ENCODE data around the gene RASA1.
"Not testable (repeated sequence)": the region's sequence is repeated elsewhere in the genome, so short reads cannot be mapped to it uniquely, and the experiment has no call there.

The RASA1 gene

DNA sequence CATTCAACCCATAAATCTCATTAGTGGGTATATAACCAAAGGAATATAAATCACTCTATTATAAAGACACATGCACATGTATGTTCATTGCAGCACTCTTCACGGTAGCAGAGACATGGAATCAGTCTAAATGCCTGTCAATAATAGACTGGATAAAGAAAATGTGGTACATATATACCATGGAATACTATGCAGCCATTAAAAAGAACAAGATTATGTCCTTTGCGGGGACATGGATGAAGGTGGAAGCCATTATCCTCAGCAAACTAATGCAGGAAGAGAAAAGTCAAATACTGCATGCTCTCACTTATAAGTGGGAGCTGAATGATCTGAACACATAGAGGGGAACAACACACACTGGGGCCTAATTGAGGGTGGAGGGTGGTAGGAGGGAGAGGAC, 38.4 kb downstream of the RASA1 start:
- CTCF ChIA-PET, H3K4me3 Mint-ChIP-seq, H3K27me3 Mint-ChIP-seq, H3K9me3 Mint-ChIP-seq, H3K27ac Mint-ChIP-seq, DNase-seq: not testable (repeated sequence)
- H3K4me1 Mint-ChIP-seq, result peaks cover 11% of the 10 kb centered on the region
- H3K36me3 Mint-ChIP-seq, result peaks cover 43% of the 10 kb centered on the region

DNA sequence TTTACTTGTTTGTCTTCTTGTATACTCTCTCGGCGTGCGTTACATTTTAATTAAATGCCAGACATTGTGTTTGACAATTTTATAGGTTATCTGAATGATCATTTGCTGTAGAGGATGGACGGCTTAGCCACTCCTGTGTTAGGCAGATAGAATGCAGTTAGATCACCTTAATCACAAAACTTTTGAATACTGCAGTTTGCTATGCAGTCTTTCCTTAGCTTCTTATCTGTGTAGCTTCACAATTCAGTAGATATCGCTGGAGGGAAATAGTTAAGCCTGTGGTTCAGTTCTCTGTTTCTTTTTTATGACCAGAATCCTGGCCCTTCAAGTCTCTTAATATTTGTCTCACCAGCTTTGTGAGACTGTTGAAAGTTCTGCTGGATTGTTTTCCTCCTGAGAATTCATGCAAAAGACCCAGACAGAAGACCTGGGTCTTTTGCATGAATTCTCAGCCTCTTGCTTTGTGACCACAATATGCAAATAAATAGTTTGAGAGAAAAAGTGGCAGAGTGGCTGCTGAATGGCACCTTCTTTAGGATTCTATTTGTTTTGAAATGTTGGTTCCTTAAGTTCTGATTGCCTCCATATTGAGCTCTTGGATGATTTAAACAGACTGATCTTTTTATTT, 40.2 kb downstream of the RASA1 start:
- no peak overlapping the region for H3K4me3 Mint-ChIP-seq
- H3K27ac Mint-ChIP-seq, result no peak overlapping the region
- peaks cover 8% of the 10 kb centered on the region for H3K9me3 Mint-ChIP-seq
- H3K36me3 Mint-ChIP-seq, result peaks cover 45% of the 10 kb centered on the region
- no peaks in the 10 kb centered on the region for H3K27me3 Mint-ChIP-seq
- H3K4me1 Mint-ChIP-seq, result peaks cover 9% of the 10 kb centered on the region
- no peak for DNase-seq
- CTCF ChIA-PET, result no interaction called here

DNA sequence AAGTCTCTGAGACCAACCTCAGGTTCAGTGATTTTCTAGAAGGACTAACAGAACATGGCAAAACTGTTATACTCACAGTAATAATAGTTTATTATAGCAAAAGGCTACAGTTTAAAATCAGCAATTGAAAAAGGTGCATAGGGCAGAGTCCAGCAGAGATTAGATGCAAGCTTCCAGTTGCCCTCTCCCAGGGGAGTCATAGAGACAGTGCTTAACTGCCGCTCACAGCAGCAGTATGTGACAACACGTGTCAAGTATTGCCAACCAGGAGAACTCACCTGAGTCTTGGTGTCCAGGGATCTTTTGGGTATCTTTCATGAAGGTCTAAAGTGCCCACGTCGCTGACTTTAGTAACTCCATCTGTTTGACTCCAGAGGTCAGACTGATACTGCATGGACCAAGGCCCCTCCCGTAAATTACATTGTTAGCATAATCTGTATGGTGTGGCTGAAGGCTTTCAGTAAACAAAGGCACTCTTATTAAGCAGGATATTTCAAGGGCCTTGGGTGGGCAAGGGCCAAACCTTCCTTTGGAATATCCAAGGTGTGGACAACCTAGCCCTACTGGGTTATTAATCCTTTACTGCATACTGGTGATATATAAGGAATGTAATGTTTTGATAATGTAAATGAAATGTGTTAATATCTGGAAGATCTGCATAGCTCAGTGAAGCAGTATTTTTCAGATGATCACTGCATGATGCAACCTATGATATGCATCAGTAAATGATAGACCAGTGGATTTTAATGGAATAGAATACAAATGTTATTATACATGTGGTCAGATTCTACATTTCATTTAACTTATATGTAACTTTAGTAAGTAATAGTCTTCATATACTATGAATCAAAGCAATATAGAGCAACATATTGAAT, 44.0 kb downstream of the RASA1 start:
- H3K4me1 Mint-ChIP-seq, result peaks cover 9% of the 10 kb centered on the region
- no peak overlapping the region for H3K27ac Mint-ChIP-seq
- peaks cover 22% of the 10 kb centered on the region for H3K36me3 Mint-ChIP-seq
- no peaks in the 10 kb centered on the region for H3K9me3 Mint-ChIP-seq
- H3K4me3 Mint-ChIP-seq, result no peak overlapping the region
- CTCF ChIA-PET, result no interaction called here
- DNase-seq, result no peak
- no peaks in the 10 kb centered on the region for H3K27me3 Mint-ChIP-seq

DNA sequence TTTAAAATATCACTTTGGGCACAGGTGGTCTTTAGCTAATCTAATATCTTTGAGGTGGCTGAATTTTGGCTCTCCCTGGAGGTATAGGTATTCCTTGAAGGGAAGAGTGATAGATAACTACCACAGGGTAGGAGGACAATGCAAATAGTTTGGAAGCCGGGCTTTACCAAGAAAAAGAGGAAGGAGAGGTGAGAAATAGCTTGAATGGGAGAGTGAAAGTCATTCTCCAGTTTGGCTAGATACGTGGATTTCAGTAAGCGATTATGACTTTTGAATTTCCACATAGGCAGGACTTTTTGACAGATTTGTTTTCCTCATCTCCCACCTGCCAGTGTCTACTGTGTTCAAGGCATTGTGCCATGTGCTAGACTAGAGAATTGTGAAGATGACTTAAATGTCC, 45.5 kb downstream of the RASA1 start:
- H3K27me3 Mint-ChIP-seq, result no peaks in the 10 kb centered on the region
- H3K4me3 Mint-ChIP-seq, result no peak overlapping the region
- peaks cover 9% of the 10 kb centered on the region for H3K4me1 Mint-ChIP-seq
- CTCF ChIA-PET, result no interaction called here
- DNase-seq, result no peak
- peaks cover 21% of the 10 kb centered on the region for H3K36me3 Mint-ChIP-seq
- H3K9me3 Mint-ChIP-seq, result peaks cover 4% of the 10 kb centered on the region
- no peak overlapping the region for H3K27ac Mint-ChIP-seq

DNA sequence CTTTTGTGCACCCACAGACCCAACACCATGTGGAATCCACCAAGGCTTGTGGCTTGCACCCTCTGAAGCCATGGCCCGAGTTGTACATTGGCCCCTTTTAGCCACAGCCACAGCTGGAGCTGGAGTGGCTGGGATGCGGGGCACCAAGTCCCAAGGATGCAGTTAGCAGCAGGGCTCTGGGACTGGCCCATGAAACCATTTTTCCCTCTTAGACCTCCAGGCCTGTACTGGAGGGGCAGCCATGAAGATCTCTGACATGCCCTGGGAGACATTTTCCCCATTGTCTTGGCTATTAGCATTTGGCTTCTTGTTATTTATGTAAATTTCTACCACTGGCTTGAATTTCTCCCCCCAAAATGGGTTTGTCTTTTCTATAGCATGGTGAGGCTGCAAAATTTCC, 51.8 kb downstream of the RASA1 start:
- H3K36me3 Mint-ChIP-seq, result peaks cover 31% of the 10 kb centered on the region
- H3K4me1 Mint-ChIP-seq, result peaks cover 12% of the 10 kb centered on the region
- H3K27me3 Mint-ChIP-seq, result no peaks in the 10 kb centered on the region
- H3K4me3 Mint-ChIP-seq, result no peak overlapping the region
- CTCF ChIA-PET, result no interaction called here
- peaks cover 18% of the 10 kb centered on the region for H3K9me3 Mint-ChIP-seq
- no peak for DNase-seq
- H3K27ac Mint-ChIP-seq, result no peak overlapping the region

DNA sequence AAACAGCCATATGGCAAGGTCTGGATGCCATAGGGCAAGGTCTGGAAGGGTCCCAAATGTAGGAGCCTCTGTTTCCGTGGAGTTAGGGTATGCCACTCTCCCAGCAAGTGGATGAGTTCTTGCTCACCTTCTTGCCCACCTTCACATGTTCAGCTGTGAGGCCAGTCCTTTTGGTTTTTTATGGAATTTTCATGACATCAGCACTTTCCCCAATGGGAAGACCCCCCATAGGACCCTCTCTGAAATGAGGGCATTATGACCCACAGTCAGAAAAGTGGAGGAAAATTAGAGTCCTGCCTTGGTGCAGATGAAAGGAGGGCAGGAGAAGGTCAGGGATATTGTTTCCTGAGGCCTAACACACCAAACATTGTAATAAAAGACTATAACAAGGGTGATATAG, 53.9 kb downstream of the RASA1 start:
- H3K9me3 Mint-ChIP-seq, result peaks cover 18% of the 10 kb centered on the region
- H3K36me3 Mint-ChIP-seq, result peaks cover 28% of the 10 kb centered on the region
- H3K27ac Mint-ChIP-seq, result no peak overlapping the region
- no peak for DNase-seq
- CTCF ChIA-PET, result interaction anchor here (1.2 kb wide), 1 partner anchor 77 kb away, joined by 3 read pairs; no protein-coding TSS in a partner anchor
- peaks cover 17% of the 10 kb centered on the region for H3K4me1 Mint-ChIP-seq
- H3K4me3 Mint-ChIP-seq, result no peak overlapping the region
- no peaks in the 10 kb centered on the region for H3K27me3 Mint-ChIP-seq

DNA sequence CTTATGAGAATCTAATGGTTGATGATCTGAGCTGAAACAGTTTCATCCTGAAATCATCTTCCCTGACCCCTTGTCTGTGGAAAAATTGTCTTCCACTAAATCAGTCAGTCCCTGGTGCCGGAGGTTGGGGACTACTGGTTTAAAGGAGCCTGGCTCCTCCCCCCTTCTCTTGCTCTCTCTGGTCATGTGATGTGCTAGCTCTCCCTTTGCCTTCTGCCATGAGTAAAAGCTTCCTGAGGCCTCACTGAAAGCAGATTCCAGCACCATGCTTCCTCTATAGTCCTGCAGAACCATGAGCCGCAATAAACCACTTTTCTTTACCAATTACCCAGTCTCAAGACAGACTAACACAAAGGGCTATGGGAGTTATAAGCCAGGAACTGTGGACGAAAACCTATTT, 54.7 kb downstream of the RASA1 start:
- no peak for DNase-seq
- Mint-ChIP-seq H3K27me3 (no peaks in the 10 kb centered on the region), H3K4me1 (peaks cover 17% of the 10 kb centered on the region), H3K27ac (no peak overlapping the region), H3K9me3 (peaks cover 18% of the 10 kb centered on the region), H3K4me3 (no peak overlapping the region), H3K36me3 (peaks cover 26% of the 10 kb centered on the region)
- CTCF ChIA-PET, result interaction anchor here (0.7 to 1.1 kb wide), 2 partner anchors 75 to 771 kb away, joined by 3 to 4 read pairs; no protein-coding TSS in a partner anchor

DNA sequence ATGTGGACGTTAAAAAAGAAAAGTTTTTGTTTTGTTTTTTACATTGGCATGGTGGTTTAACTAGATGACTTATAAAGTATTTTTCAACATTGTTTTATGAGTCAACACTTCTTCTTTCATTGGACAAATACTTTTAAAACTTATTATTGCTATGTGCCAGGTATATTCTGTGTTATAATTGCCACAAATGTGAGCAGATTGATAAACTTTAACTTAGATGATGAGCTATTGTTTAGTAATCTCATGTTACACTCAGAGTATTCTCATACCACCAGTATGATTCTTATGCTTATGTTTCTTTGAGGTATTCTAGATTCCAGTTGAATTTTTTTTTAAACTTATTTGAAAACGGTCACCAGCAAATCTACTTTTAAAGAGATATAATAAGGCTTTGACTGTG, 60.3 kb downstream of the RASA1 start:
- CTCF ChIA-PET, result interaction anchor here (0.6 kb wide), 1 partner anchor 34 kb away, joined by 3 read pairs; no protein-coding TSS in a partner anchor

DNA sequence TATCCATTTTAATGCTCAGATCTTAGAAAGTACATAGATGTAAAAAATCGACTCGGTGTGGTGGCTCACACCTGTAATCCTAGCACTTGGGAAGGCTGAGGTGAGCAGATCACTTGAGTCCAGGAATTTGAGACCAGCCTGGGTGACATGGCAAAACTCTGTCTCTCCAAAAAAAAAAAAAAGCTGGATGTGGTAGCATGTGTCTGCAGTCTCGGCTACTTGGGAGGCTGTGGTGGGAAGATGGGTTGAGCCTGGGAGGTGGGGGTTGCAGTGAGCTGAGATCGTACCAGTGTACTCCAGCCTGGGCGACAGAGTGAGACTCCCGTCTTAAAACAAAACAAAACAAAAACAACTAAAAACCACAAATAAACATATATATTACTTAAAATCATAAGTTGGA, 61.4 kb downstream of the RASA1 start:
- Mint-ChIP-seq H3K36me3 (peaks cover 13% of the 10 kb centered on the region), H3K4me1 (peaks cover 8% of the 10 kb centered on the region), H3K9me3 (no peaks in the 10 kb centered on the region), H3K27ac (no peak overlapping the region), H3K4me3 (no peak overlapping the region), H3K27me3 (no peaks in the 10 kb centered on the region)
- DNase-seq, result no peak
- CTCF ChIA-PET, result no interaction called here

More for the DNA sequence above, 60.3 kb downstream of the RASA1 start:
- Mint-ChIP-seq H3K27me3 (no peaks in the 10 kb centered on the region), H3K9me3 (no peaks in the 10 kb centered on the region), H3K36me3 (peaks cover 6% of the 10 kb centered on the region), H3K4me1 (peaks cover 17% of the 10 kb centered on the region), H3K4me3 (no peak overlapping the region), H3K27ac (no peak overlapping the region)
- no peak for DNase-seq

DNA sequence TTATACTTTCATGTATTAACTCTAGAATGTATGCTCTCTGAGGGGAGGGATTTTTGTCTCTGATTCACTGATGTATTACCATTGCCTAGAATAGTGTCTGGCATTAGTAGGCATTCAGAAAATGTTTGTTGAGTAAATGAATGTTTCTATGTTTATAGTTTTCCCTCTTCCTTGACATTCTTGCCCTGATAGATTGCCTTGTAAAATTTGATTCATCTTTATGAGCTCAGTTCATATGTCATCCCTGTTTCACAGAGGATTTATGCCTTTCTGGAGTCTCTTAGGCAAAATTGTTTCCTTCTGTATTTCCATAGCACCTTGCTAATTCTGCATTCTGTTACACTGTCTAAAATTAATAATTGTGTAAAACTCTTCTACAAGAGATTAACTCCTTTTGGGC, 72.3 kb downstream of the RASA1 start:
- Mint-ChIP-seq H3K27me3 (no peaks in the 10 kb centered on the region), H3K36me3 (peaks cover 52% of the 10 kb centered on the region), H3K9me3 (peaks cover 5% of the 10 kb centered on the region), H3K27ac (no peak overlapping the region), H3K4me1 (peaks cover 20% of the 10 kb centered on the region), H3K4me3 (no peak overlapping the region)
- DNase-seq, result no peak
- CTCF ChIA-PET, result no interaction called here

DNA sequence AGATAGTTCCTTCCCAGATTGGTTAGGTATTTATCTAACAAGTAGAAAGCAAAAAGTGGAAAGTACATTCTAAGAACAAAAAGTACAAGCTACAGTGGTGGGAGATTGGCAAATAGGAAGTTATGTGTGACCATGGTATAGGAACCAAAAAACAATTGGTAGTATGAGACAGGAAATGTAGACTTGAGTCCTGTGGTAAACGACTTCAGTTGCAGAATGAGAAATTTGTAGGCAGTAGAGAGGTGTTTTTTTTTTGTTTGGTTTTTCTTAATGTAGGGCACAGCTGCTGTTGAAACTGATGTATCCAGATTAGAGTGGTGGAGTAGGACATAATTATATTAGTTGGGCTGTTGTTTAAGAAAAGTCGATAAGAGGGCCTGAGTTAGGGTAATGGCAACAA, 73.0 kb downstream of the RASA1 start:
- peak overlapping the region; percentile 82 for H3K27ac Mint-ChIP-seq
- H3K4me3 Mint-ChIP-seq, result peak overlapping the region; percentile 22
- peaks cover 48% of the 10 kb centered on the region for H3K36me3 Mint-ChIP-seq
- H3K9me3 Mint-ChIP-seq, result peaks cover 5% of the 10 kb centered on the region
- H3K4me1 Mint-ChIP-seq, result peaks cover 20% of the 10 kb centered on the region
- no peak for DNase-seq
- CTCF ChIA-PET, result no interaction called here
- H3K27me3 Mint-ChIP-seq, result no peaks in the 10 kb centered on the region

DNA sequence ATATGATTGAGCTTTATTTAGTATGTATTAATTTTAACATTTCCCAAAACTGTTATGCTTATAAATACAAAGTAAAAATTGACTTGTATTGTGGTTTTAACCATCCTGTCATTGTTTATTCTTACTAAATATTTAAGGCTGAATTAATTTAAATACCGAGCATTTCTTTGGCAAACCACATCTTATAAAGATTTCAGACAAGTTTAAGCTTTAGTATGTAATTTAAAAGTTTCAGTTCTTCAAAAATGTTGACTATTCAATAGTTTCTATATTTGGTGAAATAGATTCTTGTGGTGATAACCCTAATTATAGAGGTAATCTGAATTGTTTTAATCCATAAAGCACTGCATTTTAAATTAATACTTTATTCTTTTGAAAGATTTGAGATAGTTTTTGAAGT, 79.6 kb downstream of the RASA1 start:
- no peak for DNase-seq
- H3K4me3 Mint-ChIP-seq, result no peak overlapping the region
- H3K36me3 Mint-ChIP-seq, result peaks cover 28% of the 10 kb centered on the region
- H3K9me3 Mint-ChIP-seq, result peaks cover 5% of the 10 kb centered on the region
- H3K27me3 Mint-ChIP-seq, result no peaks in the 10 kb centered on the region
- H3K4me1 Mint-ChIP-seq, result peaks cover 2% of the 10 kb centered on the region
- CTCF ChIA-PET, result interaction anchor here (1.5 kb wide), 1 partner anchor 53 kb away, joined by 4 read pairs; no protein-coding TSS in a partner anchor
- H3K27ac Mint-ChIP-seq, result no peak overlapping the region

DNA sequence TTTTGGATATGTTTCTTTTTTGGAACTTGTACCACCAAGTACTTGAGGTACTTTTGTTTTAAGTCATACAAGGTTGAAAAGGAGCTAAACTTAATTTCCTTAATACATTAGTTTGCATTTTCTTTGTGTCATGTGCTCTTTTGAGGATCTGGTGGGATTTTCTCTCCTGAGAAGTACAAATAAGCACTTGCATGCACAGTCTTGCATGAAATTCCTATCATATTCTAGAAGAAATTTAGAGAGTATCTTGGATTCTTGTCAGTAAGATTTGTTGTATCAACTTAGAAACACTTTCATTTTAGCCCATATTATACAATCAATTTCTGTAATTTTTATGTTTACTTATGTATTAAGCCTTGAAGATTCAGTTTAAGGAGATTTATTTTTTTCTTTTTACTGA, 80.2 kb downstream of the RASA1 start:
- Mint-ChIP-seq H3K9me3 (peaks cover 5% of the 10 kb centered on the region), H3K4me3 (no peak overlapping the region), H3K4me1 (no peaks in the 10 kb centered on the region), H3K27ac (no peak overlapping the region), H3K27me3 (no peaks in the 10 kb centered on the region), H3K36me3 (peaks cover 27% of the 10 kb centered on the region)
- no peak for DNase-seq
- CTCF ChIA-PET, result interaction anchor here (1.5 kb wide), 1 partner anchor 52 kb away, joined by 4 read pairs; no protein-coding TSS in a partner anchor

DNA sequence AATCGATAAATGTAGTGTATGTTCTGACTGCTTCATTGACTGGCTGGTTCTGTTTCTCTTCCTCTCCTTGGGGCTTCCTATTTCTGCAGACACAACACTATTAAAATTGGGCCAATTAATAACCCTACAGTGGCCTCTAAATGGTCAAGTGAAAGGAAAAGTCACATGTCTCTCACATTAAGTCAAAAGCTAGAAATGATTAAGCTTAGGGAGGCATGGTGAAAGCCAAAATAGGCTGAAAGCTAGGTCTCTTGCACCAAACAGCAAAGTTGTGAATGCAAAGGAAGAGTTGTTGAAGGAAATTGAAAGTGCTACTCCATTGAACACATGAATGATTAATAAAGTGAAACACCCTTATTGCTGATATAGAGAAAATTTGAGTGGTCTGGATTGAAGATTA, 86.8 kb downstream of the RASA1 start:
- Mint-ChIP-seq H3K4me1 (no peaks in the 10 kb centered on the region), H3K27ac (no peak overlapping the region), H3K4me3 (no peak overlapping the region), H3K9me3 (no peaks in the 10 kb centered on the region), H3K27me3 (no peaks in the 10 kb centered on the region), H3K36me3 (peaks cover 36% of the 10 kb centered on the region)
- no peak for DNase-seq
- CTCF ChIA-PET, result no interaction called here

DNA sequence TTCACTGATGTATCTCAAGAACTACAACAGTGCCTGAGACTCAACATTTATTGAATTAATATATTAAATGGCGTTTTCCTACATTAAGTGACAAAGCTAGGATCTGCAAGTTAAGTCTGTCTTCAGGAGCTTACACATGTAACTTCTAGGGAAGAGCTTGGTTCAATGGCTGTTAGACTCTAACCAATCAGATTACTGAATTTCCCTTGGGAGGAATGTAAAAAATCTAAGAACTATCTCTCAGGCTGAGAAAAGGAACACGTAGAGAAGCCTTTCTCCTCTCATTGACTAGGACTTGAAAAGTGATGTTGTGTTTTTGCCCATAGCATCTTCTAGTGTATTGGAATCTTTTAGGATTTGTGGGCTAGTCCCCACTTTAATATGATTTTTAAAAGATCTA, 91.4 kb downstream of the RASA1 start:
- peaks cover 39% of the 10 kb centered on the region for H3K36me3 Mint-ChIP-seq

More for the DNA sequence above, 91.4 kb downstream of the RASA1 start:
- no peak for DNase-seq
- no peak overlapping the region for H3K27ac Mint-ChIP-seq
- H3K27me3 Mint-ChIP-seq, result no peaks in the 10 kb centered on the region
- no peak overlapping the region for H3K4me3 Mint-ChIP-seq
- H3K9me3 Mint-ChIP-seq, result no peaks in the 10 kb centered on the region
- CTCF ChIA-PET, result no interaction called here
- H3K4me1 Mint-ChIP-seq, result peaks cover 11% of the 10 kb centered on the region
